ENCODE measurements around the gene MAP3K6.

GRCh38 chr1:27398405-27399149 is 31.8 kb upstream of the MAP3K6 start:
- TF ChIP-seq POLR2A (IDR thresholded peaks at IDR 0.05; ENCODE audit: low read depth, low read length) (no peak), POLR2AphosphoS5 (IDR thresholded peaks at IDR 0.05; ENCODE audit: low read depth, low read length) (no peak; the same call in 1 of the 2 replicates), TAF1 (IDR thresholded peaks at IDR 0.05; ENCODE audit: low read depth, low read length) (no peak), PAX5 (IDR thresholded peaks at IDR 0.05; ENCODE audit: insufficient read depth, low read length, severe bottlenecking) (no peak), SPI1 (IDR thresholded peaks at IDR 0.05; ENCODE audit: low read depth, low read length) (no peak), POU2F2 (IDR thresholded peaks at IDR 0.05; ENCODE audit: low read depth, low read length) (no peak)

Data from GM12891 (cell line).